ENCODE measurements around the gene CAPS2. TPM values are rescaled to one million over a fixed set of nuclear protein-coding genes. Genes with fewer than 3 reads are reported as not detected.

CAPS2 gene
- total RNA-seq, result 0.81 and 1.0 TPM in 2 replicates

GRCh38 chr12:75329918-75330826 lies at the start of gene CAPS2:
Gene CAPS2 (minus strand): TSS chr12:75330324. CDS start chr12:75326498, 3,826 bp downstream.

GRCh38 chr12:75334384-75335030 lies 4.4 kb upstream of the CAPS2 start, which contains the start of gene GLIPR1L1:
Gene GLIPR1L1 (plus strand): TSS chr12:75334670. CDS start chr12:75334729, 59 bp downstream.

Other genes with a start within 250 kb of the CAPS2 start
- 0.32 TPM in 1 of 2 replicates, not detected in the other for gene KCNC2, start 120.5 kb downstream of the CAPS2 start, total RNA-seq
- not detected in 2 replicates for gene GLIPR1L1, start 4.3 kb upstream of the CAPS2 start, total RNA-seq
- gene GLIPR1L2, start 60.8 kb upstream of the CAPS2 start, total RNA-seq, result 0.38 TPM in 1 of 2 replicates, not detected in the other
- gene GLIPR1, start 150.4 kb upstream of the CAPS2 start, total RNA-seq, result 1.1 and 4.3 TPM in 2 replicates
- gene KRR1, start 181.3 kb upstream of the CAPS2 start, total RNA-seq, result 13.9 and 44.7 TPM in 2 replicates

Measured in bladder microvascular endothelial cell (primary cell).